ENCODE measurements around the gene CST7.

Gene CST7

GRCh38 chr20:24914388-24915241 is 34.5 kb upstream of the CST7 start:
- Histone ChIP-seq H3K9me3 (ENCODE audit: insufficient read depth, low read depth, low read length) (no peaks in the 10 kb centered on the region), H4K20me1 (ENCODE audit: insufficient read depth, low read length, poor library complexity, severe bottlenecking) (no peaks in the 10 kb centered on the region), H3F3A (ENCODE audit: low read depth) (no peaks in the 10 kb centered on the region), H3K79me2 (ENCODE audit: insufficient read depth, low read length) (no peaks in the 10 kb centered on the region), H3K9ac (ENCODE audit: low read depth, low read length, poor library complexity, severe bottlenecking) (no peak overlapping the region), H3K4me2 (ENCODE audit: low read depth, low read length, poor library complexity, severe bottlenecking) (no peak overlapping the region), H2AFZ (ENCODE audit: low read length) (no peak overlapping the region), H3K4me3 (ENCODE audit: low read length, poor library complexity, severe bottlenecking) (no peak overlapping the region), H3K36me3 (ENCODE audit: insufficient read depth, low read length) (no peaks in the 10 kb centered on the region), H3K27me3 (ENCODE audit: insufficient read depth, low read length, poor library complexity, severe bottlenecking) (no peaks in the 10 kb centered on the region), H3K9me2 (replicated peaks; ENCODE audit: low read depth, low read length) (no peaks in the 10 kb centered on the region), H3K4me1 (ENCODE audit: insufficient read depth, low read length, poor library complexity, severe bottlenecking) (no peaks in the 10 kb centered on the region)
- no peak for TF ChIP-seq CTCF (conservative IDR thresholded peaks at IDR 0.05; ENCODE audit: low read length)
- no peak for TF ChIP-seq EZH2phosphoT487 (IDR thresholded peaks at IDR 0.05; ENCODE audit: borderline replicate concordance)

GRCh38 chr20:24915440-24915839 is 33.6 kb upstream of the CST7 start:
- TF ChIP-seq EZH2phosphoT487 (IDR thresholded peaks at IDR 0.05; ENCODE audit: borderline replicate concordance) (no peak), CTCF (conservative IDR thresholded peaks at IDR 0.05; ENCODE audit: low read length) (no peak)
- H2AFZ ChIP-seq (ENCODE audit: low read length), result no peak overlapping the region
- no peaks in the 10 kb centered on the region for H4K20me1 ChIP-seq (ENCODE audit: insufficient read depth, low read length, poor library complexity, severe bottlenecking)
- H3K36me3 ChIP-seq (ENCODE audit: insufficient read depth, low read length), result no peaks in the 10 kb centered on the region
- no peaks in the 10 kb centered on the region for H3K9me3 ChIP-seq (ENCODE audit: insufficient read depth, low read depth, low read length)
- H3K9me2 ChIP-seq (replicated peaks; ENCODE audit: low read depth, low read length), result no peaks in the 10 kb centered on the region
- no peak overlapping the region for H3K4me2 ChIP-seq (ENCODE audit: low read depth, low read length, poor library complexity, severe bottlenecking)
- no peak overlapping the region for H3K4me3 ChIP-seq (ENCODE audit: low read length, poor library complexity, severe bottlenecking)
- H3K27me3 ChIP-seq (ENCODE audit: insufficient read depth, low read length, poor library complexity, severe bottlenecking), result no peaks in the 10 kb centered on the region
- H3K79me2 ChIP-seq (ENCODE audit: insufficient read depth, low read length), result no peaks in the 10 kb centered on the region
- no peaks in the 10 kb centered on the region for H3F3A ChIP-seq (ENCODE audit: low read depth)
- no peak overlapping the region for H3K9ac ChIP-seq (ENCODE audit: low read depth, low read length, poor library complexity, severe bottlenecking)
- H3K4me1 ChIP-seq (ENCODE audit: insufficient read depth, low read length, poor library complexity, severe bottlenecking), result no peaks in the 10 kb centered on the region

- Histone ChIP-seq H3K4me3 (ENCODE audit: low read length, poor library complexity, severe bottlenecking) (no peak overlapping the region), H3K9ac (ENCODE audit: low read depth, low read length, poor library complexity, severe bottlenecking) (no peak overlapping the region), H3K4me2 (ENCODE audit: low read depth, low read length, poor library complexity, severe bottlenecking) (no peak overlapping the region), H3K9me2 (replicated peaks; ENCODE audit: low read depth, low read length) (no peaks in the 10 kb centered on the region), H3K79me2 (ENCODE audit: insufficient read depth, low read length) (no peaks in the 10 kb centered on the region), H3K4me1 (ENCODE audit: insufficient read depth, low read length, poor library complexity, severe bottlenecking) (no peaks in the 10 kb centered on the region), H2AFZ (ENCODE audit: low read length) (no peak overlapping the region), H4K20me1 (ENCODE audit: insufficient read depth, low read length, poor library complexity, severe bottlenecking) (no peaks in the 10 kb centered on the region), H3F3A (ENCODE audit: low read depth) (no peaks in the 10 kb centered on the region), H3K27me3 (ENCODE audit: insufficient read depth, low read length, poor library complexity, severe bottlenecking) (no peaks in the 10 kb centered on the region), H3K36me3 (ENCODE audit: insufficient read depth, low read length) (no peaks in the 10 kb centered on the region), H3K9me3 (ENCODE audit: insufficient read depth, low read depth, low read length) (no peaks in the 10 kb centered on the region)
- TF ChIP-seq EZH2phosphoT487 (IDR thresholded peaks at IDR 0.05; ENCODE audit: borderline replicate concordance) (no peak), CTCF (conservative IDR thresholded peaks at IDR 0.05; ENCODE audit: low read length) (no peak)
These were observed 33.2 kb upstream of the CST7 start for GRCh38 chr20:24915892-24916291.
